Thoracic aorta (tissue), 2 donors: ENCODE measurements around the gene PNPLA2. TPM values are rescaled to one million over a fixed set of nuclear protein-coding genes. Genes with fewer than 3 reads are reported as not detected.

ENCODE experiments used
- ATAC-seq: fragments of 150-250 bp; one replicate; pipeline ENCODE4 v1.8.0; 2017; ENCODE audit warnings: low read depth; ENCODE audit not compliant: insufficient number of reproducible peaks, low FRiP score
- DNase-seq: peaks from one replicate; pipeline ENCODE4 v3.0.0-alpha.2; 2020; ENCODE audit warnings: low spot score
- H3K27ac ChIP-seq, 2 donors: fragments of 200-600 bp; sonication (generic); 1 replicate in 1 of 2; 2 replicates in 1 of 2; pipeline ENCODE4 v1.5.1; 2016; ENCODE audit warnings: mild to moderate bottlenecking in 2 of 2, moderate library complexity in 2 of 2
- H3K27me3 ChIP-seq: fragments of 200-600 bp; sonication (generic); replicated peaks from 2 replicates; pipeline ENCODE4 v1.6.0; 2016; ENCODE audit warnings: mild to moderate bottlenecking; ENCODE audit not compliant: insufficient read depth
- H3K36me3 ChIP-seq: fragments of 200-600 bp; sonication (generic); one replicate; pipeline ENCODE4 v1.5.1; 2016
- H3K4me1 ChIP-seq, 2 donors: fragments of 200-600 bp; sonication (generic); 1 replicate in 1 of 2; 2 replicates in 1 of 2; pipeline versions ENCODE4 v1.5.1 to v1.6.0; 2016; ENCODE audit warnings: low read depth in 2 of 2, mild to moderate bottlenecking in 1 of 2; ENCODE audit not compliant: control insufficient read depth in 1 of 2
- H3K4me3 ChIP-seq: fragments of 200-600 bp; sonication (generic); 2 replicates; pipeline ENCODE4 v1.5.1; 2016; ENCODE audit warnings: mild to moderate bottlenecking
- H3K9me3 ChIP-seq: fragments of 200-600 bp; sonication (generic); 2 replicates; pipeline ENCODE4 v1.5.1; 2016
- total RNA-seq, 2 donors: library from RNA; depleted of rRNA; stranded (reverse); fragments of >200 nt; gene quantifications; one replicate each; pipeline versions ENCODE4 v1.1.0 to v1.2.3, GENCODE V29; 2016
- TF ChIP-seq, protein P1 (sequence below): fragments of 200-600 bp; sonication (generic); IDR thresholded peaks from one replicate; pipeline ENCODE4 v1.5.1; 2019; ENCODE audit warnings: antibody characterized with exemption

PNPLA2 gene
- total RNA-seq = 100 to 1,000 TPM; 105 to 115 TPM

DNA sequence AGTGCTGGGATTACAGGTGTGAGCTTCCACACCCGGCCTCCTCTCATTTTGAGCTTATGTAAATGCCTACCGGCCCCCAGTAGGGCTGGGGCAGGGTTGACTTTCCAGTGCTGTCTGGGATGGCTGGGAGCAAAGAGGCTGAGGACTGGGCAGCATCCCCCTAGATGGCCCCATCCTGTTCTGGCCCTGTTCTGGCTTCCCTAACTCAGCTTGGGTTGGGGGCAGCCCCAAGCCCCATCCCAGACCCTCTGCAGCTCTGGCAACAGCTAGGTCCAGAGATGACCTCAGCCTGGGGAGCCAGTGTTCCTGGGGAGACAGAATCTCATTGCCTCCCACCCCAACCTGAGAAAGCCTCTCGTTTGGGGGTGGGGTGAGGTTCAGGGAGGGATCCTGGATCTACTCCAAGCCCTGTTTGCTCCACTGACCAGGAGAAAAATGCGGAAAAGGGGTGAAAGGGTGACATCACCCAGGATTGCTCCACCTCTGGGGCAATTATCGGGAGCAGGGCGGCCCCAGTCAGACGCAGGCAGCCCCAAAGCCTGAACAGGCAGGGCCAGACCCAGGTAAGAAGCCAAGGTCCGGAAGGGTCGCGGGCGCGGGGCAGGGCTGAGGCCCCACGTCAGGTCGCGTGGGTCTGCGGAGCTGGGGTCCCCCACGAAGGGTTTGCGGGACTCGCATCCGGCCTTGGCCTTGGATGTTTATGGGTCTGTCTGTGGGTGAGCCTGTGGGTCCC, at the start of gene PNPLA2:
PNPLA2 (plus strand) TSS at position 519 of the 733 bp plus-strand sequence. CDS start 805 bp downstream, outside the sequence.
- TF ChIP-seq, protein P1, sequence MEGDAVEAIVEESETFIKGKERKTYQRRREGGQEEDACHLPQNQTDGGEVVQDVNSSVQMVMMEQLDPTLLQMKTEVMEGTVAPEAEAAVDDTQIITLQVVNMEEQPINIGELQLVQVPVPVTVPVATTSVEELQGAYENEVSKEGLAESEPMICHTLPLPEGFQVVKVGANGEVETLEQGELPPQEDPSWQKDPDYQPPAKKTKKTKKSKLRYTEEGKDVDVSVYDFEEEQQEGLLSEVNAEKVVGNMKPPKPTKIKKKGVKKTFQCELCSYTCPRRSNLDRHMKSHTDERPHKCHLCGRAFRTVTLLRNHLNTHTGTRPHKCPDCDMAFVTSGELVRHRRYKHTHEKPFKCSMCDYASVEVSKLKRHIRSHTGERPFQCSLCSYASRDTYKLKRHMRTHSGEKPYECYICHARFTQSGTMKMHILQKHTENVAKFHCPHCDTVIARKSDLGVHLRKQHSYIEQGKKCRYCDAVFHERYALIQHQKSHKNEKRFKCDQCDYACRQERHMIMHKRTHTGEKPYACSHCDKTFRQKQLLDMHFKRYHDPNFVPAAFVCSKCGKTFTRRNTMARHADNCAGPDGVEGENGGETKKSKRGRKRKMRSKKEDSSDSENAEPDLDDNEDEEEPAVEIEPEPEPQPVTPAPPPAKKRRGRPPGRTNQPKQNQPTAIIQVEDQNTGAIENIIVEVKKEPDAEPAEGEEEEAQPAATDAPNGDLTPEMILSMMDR = no peak
- DNase-seq = no peak
- Histone ChIP-seq H3K27me3 (no peaks in the 10 kb centered on the region), H3K4me1 (peaks cover 23 to 31% of the 10 kb centered on the region in 2 donors), H3K27ac (peak within 1 kb of the TSS; percentile 99 to 100), H3K9me3 (no peaks in the 10 kb centered on the region), H3K36me3 (peaks cover 18% of the 10 kb centered on the region), H3K4me3 (peak within 1 kb of the TSS; percentile 98)
- ATAC-seq = no peak

DNA sequence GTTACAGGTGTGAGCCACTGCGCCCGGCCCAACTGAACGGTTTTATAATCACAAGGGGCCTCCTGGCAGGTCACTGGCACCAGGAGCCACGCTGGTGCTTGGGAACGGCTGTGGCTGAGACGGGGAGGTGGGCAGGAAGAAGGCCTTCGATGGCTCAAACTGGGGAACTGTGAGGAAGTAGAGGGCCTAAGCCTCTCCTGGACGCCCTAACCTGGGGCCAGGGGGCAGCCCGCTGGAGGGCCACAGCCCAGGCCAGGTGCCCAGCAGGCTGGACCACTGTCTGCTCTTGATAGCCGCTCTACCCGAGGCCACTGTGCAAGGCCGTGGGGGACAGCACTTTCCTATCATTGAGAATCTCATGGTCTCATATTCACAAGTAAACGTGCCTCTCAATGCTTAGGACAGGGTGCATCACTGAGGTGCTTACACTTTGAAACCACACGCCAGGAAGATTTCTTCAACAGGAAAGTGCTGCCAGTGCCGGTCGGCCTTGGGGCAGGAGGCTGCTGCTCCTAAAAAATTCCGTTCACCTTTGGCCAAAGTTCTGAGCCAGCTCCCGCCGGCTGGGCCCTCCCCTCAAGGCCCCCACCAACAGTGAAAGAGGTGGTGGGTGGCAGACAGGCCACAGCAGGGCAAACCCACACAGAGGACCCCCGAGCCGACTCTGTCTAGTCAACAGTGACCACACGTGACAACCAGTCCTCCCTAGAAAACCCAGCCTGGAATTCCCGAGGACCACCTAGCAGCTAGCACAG, 48.6 kb upstream of the PNPLA2 start:
- H3K9me3 ChIP-seq = no peaks in the 10 kb centered on the region
- no peak for DNase-seq
- H3K4me1 ChIP-seq = peaks cover 0 to 9% of the 10 kb centered on the region in 2 donors
- TF ChIP-seq, protein P1 = no peak
- no peaks in the 10 kb centered on the region for H3K27me3 ChIP-seq
- H3K27ac ChIP-seq = no peak overlapping the region
- no peak for ATAC-seq
- H3K4me3 ChIP-seq = no peak overlapping the region
- peaks cover 25% of the 10 kb centered on the region for H3K36me3 ChIP-seq

- DNase-seq (no peak), ATAC-seq (no peak)
- no peaks in the 10 kb centered on the region for H3K27me3 ChIP-seq
- peaks cover 25% of the 10 kb centered on the region for H3K36me3 ChIP-seq
- H3K4me1 ChIP-seq = peaks cover 4 to 17% of the 10 kb centered on the region in 2 donors
- TF ChIP-seq, protein P1 = no peak
- H3K27ac ChIP-seq = no peak overlapping the region
- no peaks in the 10 kb centered on the region for H3K9me3 ChIP-seq
- H3K4me3 ChIP-seq = no peak overlapping the region
These were observed 47.8 kb upstream of the PNPLA2 start for GRCh38 chr11:770642-771616.

GRCh38 chr11:771617-772204, 47.0 kb upstream of the PNPLA2 start:
- no peak overlapping the region for H3K27ac ChIP-seq
- H3K4me3 ChIP-seq = no peak overlapping the region
- peaks cover 20% of the 10 kb centered on the region for H3K36me3 ChIP-seq
- no peak for DNase-seq
- TF ChIP-seq, protein P1 = no peak
- no peaks in the 10 kb centered on the region for H3K27me3 ChIP-seq
- no peak for ATAC-seq
- H3K9me3 ChIP-seq = no peaks in the 10 kb centered on the region
- peaks cover 10 to 24% of the 10 kb centered on the region in 2 donors for H3K4me1 ChIP-seq
